CD4-positive, alpha-beta T cell treated with Interleukin-21 for 1 hour (primary cell): ENCODE data around the gene SMIM44.

Experiments
- DNase-seq: peaks from one replicate; pipeline ENCODE4 v3.0.0-alpha.2; 2020

The SMIM44 gene

GRCh38 chr19:3499738-3500428 is 16.6 kb upstream of the SMIM44 start:
- DNase-seq = no peak

GRCh38 chr19:3497757-3498520 is 14.7 kb upstream of the SMIM44 start:
- DNase-seq = no peak

GRCh38 chr19:3496392-3497273 is 13.4 kb upstream of the SMIM44 start:
- DNase-seq = no peak

- DNase-seq = peak; percentile 63
Observed at GRCh38 chr19:3494559-3494958, 11.3 kb upstream of the SMIM44 start.

GRCh38 chr19:3494051-3494450 is 10.8 kb upstream of the SMIM44 start:
- DNase-seq = peak; percentile 44

- no peak for DNase-seq
Observed at GRCh38 chr19:3493651-3494050, 10.4 kb upstream of the SMIM44 start.

GRCh38 chr19:3492919-3493318 is 9.7 kb upstream of the SMIM44 start:
- no peak for DNase-seq

- no peak for DNase-seq
Observed at GRCh38 chr19:3492131-3492839, 9.0 kb upstream of the SMIM44 start.

- DNase-seq = no peak
Observed at GRCh38 chr19:3491396-3492119, 8.3 kb upstream of the SMIM44 start.

GRCh38 chr19:3482507-3483225 is 575 bp downstream of the SMIM44 start:
- DNase-seq = no peak

- DNase-seq = no peak
Observed at GRCh38 chr19:3481241-3482090, 1.8 kb downstream of the SMIM44 start.

GRCh38 chr19:3480383-3481091 is 2.7 kb downstream of the SMIM44 start, which contains the start of gene SMIM24:
TSS of gene SMIM24 (minus strand) at chr19:3480525. CDS start at chr19:3480463, 62 bp downstream.
- DNase-seq = no peak

GRCh38 chr19:3479834-3480215 is 3.4 kb downstream of the SMIM44 start:
- DNase-seq = peak; percentile 41

GRCh38 chr19:3479177-3479833 is 3.9 kb downstream of the SMIM44 start:
- peak; percentile 70 for DNase-seq

- peak; percentile 16 for DNase-seq
Observed at GRCh38 chr19:3478409-3479176, 4.6 kb downstream of the SMIM44 start.

- DNase-seq = no peak
Observed at GRCh38 chr19:3477951-3478350, 5.3 kb downstream of the SMIM44 start.

GRCh38 chr19:3477506-3477905 is 5.7 kb downstream of the SMIM44 start:
- no peak for DNase-seq

- no peak for DNase-seq
Observed at GRCh38 chr19:3476830-3477229, 6.4 kb downstream of the SMIM44 start.
